GM19468 (cell line): ENCODE results near the gene KCNIP1.

ENCODE experiments used
- ATAC-seq: cut with Tn5 transposase; IDR thresholded peaks from one replicate; pipeline ENCODE4 v1.9.1; 2021; ENCODE audit warnings: mild to moderate bottlenecking, moderate library complexity, moderate number of reproducible peaks; ENCODE audit not compliant: unreplicated experiment; ENCODE audit errors: extremely low read depth

KCNIP1 gene

DNA sequence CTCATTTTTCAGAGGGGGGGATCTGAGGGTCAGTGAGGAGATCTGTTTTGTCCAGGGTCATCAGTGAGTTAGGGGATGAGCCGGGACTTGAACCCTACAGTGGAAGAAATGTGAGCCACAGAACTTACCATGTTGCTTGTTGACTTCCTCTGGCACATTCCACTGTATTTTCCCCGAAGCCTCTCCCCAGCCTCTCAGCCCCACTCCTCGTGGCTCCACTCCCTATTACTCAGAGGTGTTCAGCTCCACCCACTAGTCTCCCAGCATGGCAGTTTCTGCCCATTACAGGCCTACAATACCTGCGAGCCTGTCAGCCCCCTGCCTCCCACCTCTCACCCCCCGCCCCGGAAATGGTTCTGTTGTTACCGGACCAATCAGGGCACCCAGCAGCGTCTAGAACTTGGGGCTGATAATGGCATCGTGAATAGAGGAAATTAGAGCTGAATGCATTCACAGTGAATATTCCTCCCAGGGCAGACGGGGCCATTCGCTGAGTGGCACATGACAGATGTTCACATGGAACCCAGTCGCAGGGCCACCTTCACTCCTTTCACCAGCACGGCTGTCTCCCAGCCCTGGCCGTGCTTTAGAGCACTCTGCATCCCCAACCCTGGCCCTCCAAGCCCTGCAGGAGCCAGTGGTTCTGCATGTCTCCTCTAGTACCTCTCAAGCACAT is 81.6 kb downstream of the KCNIP1 start:
- no peak for ATAC-seq

DNA sequence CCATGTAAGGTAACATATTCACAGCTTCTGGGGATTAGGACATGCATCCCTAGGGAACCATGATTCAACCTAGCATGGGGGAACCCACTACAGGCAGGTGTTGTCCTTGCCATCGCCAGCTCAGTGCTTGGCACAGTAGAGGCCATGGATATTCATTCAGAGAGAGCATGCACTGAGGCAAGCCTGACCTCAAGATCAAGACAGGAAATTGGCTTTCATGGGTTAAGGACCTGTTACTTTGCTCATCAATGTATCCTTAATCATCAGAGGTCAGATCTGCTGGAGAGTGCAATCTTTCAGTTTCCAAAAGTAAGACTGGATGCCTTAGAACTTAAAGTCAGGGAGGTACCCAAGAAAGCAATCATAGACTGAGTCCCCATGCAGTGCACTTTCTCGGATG is 84.0 kb downstream of the KCNIP1 start:
- ATAC-seq, result no peak

DNA sequence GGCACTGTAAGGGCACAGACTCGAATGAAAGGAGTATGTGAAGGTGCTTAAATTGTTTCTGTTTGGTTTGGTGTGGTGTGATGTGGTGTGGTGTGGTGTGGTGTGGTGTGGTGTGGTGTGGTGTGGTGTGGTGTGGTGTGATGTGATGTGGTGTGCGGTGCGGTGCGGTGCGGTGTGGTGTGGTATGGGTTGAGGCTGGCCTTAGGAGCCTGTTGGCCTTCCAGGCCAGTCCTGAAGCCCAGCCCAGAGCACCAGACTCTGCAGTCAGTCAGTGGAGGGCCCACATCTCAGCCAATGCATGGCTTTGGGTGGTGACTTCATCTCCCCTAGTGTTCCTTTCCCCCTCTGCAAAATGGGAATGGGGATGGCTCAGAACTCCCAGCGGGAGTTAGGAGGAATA is 85.8 kb downstream of the KCNIP1 start:
- ATAC-seq, result no peak

DNA sequence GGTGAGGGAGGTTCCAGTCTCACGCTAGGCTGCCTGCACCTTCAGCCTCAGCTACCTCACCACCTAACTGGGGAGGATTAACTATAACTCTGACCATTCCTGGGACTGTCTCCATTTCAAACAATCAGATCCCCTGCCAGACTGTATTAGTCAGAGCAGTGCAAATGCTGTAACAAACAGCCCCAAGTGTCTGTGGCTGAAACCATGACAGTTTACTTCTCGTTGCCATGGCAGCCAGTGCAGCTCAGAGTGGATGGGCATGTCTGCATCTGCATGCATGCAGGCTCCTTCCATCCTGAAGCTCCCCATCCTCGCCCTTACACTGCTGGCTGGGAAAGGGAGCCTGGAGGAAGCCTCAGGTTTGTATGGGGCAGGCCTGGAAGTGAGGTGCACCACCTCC is 86.7 kb downstream of the KCNIP1 start:
- no peak for ATAC-seq

DNA sequence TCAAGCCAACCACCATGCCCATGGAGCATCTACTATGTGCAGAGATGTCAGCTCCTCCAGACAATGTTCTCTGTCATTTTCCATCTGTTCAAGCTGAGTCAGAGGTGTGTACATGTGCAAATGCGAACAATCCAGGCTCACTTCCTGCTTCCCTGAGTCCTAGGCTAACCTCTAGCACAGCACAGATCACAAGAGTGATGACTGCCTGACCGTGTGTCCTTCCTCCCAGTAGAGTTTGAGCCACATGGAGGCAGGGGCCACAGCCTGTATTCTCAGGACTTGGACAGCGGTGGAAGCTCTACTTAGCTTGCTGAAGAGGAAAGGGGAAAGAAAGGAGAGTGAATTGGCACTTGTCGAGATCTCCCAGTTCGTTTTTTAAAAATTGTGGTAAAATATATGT is 87.2 kb downstream of the KCNIP1 start:
- no peak for ATAC-seq

DNA sequence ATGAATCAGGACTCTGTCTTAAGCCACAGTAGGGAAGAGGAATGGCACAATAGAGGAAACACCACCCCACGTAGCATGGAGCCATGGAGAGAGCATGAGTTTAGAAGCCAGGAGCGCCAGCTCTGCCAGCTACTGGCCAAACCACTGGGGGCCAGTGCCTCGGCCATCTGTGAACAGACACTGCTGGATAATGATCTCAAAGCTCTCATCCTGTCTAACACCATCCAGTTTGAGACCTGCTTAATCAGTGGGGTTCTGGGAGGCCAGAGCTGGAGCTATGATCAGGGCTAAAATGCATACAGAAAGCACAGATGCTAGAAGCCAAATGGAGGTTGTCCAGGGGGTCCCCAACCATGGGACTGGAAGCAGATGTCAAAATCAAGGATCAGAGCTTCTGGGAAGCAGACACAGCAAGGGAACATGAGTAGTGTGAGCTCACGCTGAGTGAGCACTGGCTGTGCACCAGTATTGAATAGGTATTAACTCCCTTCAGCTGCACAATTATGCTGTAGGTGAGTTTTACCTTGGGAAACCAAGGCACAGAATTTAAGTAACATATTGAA is 92.7 kb downstream of the KCNIP1 start:
- no peak for ATAC-seq

DNA sequence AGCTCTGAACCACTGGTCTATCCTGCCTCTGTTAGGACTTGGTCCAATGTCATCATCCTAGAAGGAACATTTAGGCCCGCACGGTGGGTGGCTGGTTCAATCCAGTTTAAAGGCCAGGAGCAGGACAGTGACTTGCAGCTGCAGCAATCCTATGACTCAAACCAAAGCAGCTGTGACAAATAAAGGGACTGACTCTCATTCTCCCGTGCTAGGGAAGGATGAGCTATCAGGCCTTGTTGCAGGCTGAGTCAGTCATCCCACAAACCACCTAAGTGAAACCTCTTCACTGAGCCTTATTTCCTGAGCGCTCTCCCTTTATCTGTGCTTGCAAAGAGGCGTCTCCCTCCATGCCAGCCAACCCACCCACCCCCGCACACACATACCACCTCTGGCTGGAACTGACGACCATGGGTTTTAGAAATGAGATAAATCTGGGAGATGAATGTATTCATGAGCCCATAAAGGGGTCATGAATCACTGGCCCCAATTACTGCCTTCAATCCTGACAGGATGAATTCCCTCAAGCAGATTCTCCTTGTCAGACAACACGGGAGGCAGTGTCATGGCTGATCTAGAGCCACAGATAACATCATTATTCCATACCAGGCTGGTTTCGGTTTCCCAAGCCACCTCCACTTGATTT is 93.4 kb downstream of the KCNIP1 start:
- ATAC-seq, result no peak

DNA sequence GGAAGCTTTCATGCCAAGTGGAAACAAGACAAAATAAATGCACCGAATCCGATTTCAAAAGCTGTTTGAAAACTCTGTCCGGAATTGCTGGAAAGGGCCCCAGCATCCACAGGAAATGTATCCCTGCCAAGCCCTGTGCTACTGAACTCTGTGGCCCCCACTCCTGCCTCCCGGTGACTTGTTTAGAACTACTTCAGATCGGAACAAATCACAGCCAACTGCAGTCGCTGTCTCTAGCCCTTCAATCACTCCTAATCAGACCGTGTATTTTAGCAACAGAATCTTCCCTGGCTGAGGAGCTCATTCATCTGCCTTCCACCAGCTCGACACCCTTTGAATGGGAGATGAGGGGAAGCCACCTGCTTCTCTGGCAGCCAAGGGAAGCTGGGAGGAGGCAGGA is 94.1 kb downstream of the KCNIP1 start:
- ATAC-seq, result no peak

DNA sequence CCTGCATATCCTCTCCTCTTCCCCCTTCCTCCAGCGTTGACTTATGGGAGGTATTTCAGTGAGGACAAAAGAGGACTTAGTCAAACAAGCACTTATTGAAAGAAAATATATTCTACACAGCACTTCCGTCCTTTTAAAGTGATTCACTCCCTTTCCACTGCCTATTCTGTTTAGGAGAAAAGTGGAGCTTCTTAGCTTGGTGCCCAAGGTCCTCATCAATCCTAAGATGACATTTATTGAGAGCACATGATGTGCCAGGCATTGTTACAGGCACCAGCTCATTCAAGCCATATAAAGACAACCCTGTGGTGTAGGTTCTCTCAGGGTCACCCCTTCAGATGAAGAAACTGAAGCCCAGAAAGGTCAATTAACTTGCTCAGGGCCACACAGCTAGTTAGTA is 95.9 kb downstream of the KCNIP1 start:
- no peak for ATAC-seq

DNA sequence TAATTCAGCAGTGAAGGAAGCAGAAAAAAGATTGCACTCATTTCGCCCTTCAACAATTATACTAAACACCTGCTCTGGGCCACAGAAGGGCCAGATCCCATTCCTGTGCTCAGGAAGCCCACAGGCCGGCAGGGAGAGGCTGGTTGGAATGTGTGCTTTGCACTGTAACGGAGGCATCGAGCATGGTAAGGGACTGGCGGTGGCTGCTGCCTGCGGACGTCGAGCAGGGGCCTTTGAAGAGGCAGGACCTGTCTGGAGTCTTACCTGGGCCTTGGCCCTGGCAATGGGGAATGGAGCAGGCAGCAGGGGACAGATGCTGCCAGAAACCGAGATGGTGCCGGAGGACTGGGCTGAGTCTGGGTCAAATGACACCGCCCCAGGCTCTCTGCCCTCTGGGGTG is 97.8 kb downstream of the KCNIP1 start:
- ATAC-seq, result no peak

DNA sequence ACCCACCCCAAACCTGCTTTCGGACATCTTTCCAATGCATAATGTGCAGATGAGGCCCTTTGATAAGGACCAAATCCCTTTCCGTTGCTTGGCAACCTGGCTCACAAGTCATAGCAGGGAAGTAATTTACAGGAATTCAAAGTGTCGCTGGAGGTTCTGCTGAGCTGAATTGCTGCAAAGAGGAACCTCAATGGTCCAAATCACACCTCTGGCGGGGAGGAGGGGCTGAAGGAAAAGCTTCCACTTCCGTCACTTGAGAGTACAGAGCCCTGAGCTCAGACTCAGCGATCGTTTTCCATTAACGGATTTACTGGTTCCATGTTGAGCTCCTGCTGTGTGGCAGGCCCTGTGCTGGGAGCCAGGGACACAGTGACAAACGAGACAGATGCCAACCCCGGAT is 99.3 kb downstream of the KCNIP1 start:
- no peak for ATAC-seq

DNA sequence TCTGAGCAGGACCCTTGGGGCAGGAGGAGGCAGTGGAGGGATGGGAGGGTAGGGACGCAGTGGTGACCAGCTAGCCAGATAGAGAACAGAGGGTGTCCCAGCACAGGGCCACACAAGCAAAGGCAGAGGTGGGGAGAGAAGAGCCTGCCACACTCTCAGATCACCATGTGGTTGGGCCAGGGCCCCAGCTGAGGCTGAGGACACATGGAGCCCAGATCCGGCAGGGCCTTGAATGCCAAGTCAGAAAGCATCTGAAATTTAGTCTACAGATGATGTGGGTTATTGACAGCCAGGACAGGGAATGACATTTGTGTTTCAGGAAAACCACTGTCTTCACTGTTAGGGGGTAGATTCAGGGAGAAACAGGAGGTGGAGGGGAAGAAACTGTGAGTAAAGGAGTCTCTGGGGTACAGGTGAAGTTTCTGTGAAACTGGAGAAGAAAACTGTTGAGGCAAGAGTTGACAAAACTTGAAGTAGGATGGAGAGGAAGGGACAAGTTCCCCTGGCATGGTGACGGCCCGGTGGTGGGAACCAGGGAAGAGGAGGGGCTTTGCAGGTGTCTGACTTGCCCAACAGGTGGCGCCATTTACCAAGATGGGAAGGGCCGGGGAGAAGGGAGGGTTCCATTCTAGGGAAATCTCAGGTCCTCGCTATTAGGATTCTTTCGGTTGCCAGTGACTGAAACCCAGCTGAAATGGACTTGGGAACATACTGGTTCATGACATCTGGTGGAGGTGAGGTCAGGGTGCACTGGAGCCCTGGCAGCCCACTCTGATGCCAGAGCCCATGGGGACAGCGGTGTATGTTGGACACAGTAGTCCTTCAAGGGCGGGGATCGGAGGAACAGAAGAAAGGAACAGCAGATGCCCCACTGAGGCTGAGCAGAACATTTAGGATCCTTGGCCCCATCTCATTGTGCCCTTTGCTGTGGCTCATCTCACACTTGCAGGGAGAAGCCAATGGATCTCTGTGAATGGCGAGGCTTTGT is 100.1 kb downstream of the KCNIP1 start:
- no peak for ATAC-seq

DNA sequence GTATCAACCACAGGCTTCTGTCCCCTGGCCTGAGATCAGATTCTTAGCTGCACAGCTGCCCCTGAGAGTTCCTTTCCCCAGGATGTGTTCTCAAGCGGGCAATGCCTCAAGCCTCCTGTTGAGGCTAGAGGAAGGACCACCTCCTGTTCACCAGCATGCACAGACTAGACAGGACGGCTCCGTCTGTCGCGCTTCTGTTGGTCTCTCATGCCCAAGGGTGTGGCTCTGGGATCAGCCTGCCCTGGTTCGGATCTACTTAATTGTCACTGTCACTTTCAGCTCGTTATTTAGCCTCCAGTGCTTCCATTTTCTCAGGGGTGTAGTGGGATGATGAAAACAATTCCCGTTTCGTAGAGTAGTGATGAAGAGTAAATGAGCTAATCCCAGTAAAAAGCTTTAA is 103.1 kb downstream of the KCNIP1 start:
- ATAC-seq, result no peak

DNA sequence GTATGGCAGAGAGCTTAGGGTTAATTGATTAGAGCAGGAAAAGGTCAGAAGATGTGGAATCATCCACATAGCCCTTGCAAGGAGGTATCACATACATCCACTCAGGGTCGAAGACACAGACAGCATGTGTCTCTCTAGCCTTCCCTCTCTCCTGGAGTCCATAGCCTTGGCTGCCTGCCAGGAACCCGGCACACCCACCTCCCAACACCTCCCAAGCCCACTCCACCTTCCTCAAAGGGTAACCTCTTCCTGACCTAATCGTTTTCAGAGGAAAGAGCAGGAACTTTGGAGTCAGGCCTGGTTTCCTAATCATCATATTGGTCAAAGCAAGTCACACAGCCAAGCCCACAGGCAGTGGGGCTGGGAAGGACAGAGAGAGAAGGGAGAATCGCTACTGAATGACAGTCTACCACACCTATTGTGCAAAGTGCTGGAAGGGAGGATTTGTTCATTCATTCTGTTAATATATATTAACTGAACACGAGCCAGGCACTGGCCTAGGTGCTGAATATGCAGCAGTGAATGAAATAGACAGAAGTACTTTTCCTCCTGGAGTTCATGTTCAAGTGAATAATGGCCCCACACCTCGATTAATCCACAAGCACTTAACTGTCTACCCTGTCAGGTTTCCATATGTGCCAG is 107.8 kb downstream of the KCNIP1 start:
- no peak for ATAC-seq

DNA sequence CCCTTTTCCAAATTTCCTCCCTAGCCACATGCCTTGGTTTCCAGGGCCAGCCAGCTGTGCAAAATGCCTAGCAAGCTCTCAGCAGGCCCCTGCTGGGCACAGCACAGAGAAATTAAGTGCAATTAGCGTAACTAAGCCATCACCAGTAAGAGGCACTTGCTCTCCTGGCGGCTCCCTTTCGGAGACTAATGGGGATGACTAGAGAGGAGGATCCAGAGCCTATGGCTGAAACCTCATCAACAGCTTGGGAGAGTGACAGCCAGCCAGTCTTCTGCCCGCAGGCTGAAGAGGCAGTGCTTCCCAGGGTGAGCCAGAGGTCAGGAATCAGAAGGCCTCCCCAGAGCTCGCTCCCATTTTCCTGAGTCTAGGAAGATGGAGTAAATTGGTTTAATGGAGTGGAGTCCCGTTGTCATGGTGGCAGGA is 108.4 kb downstream of the KCNIP1 start:
- no peak for ATAC-seq

DNA sequence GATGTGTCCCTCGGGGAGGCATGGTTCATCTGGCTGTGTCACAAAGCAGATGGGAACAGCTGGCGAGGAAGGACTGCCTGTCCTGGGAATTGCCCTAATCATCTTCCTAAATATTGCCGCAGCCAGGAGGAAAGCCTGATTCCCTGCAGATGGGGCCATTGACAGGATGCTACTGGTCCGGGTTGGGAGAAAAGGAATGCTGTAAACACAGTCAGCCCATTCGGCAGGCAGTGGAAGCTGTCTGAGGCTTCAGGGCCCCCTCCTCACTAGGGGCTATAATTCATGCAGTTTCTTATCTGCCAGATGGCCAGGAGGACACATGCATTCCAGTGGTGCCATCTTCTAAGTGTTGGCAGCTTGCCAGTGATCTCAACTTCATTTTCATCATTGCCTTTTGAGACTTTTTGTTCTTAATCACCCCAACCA is 110.3 kb downstream of the KCNIP1 start:
- ATAC-seq, result no peak

DNA sequence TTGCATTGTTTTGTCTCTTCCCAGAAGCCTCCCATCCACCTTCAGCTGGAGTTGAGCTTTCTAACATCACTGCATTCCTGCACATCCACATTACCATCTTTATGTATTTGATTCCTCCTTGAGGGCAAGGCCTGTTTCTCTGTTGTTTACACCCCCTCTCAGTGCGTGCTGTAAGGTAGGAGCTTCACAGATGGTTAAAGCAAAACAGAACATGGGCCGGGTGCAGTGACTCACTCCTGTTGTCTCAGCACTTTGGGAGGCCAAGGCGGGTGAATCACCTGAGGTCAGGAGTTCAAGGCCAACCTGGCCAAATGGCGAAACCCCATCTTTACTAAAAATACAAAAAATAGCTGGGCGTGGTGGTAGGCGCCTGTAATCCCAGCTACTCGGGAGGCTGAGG is 110.9 kb downstream of the KCNIP1 start:
- ATAC-seq, result no peak

DNA sequence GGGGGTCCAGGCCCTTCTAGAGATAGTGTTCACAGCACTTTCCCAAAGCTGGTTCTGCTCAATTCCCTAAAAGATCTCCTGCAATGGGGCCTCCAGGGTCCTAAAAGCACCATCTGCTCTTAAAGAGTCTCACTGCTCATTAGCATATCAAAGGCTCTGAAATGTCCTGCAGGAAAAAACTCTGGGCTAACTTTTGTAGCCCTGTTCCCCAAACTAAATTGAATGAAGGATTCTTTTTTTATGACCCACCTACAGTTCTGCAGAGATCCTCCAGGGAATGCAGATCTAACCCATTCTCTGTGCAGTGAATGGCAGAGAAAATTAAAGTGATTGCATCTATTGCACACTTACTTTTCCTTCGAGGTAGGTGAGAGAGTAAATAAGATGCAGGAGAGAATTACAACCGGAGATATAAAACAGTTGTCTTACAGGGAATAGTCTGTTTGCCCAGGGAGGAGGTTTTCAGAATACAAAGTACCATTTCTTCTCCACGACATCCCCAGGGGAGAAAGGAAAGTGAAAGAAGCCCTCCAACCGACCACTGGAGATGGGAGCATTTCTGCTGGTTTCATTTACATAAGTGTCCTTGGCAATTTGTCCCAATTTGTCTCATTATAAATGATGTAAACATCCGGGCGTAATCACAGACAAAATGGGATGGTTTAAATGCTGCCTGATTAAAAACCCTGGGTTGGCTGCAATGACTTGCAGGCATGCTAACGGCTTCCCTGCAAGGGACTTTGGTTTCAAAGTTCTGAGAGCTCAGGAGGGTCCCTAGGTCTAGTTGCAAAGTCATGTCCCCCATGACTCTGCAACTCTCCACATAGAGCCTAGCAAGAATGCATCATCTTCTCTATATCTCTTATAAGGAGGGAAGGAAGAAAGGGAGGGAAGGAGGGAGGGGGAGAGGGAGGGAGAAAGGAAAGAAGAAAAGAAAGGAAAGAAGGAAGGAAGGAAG is 114.0 kb downstream of the KCNIP1 start:
- no peak for ATAC-seq

DNA sequence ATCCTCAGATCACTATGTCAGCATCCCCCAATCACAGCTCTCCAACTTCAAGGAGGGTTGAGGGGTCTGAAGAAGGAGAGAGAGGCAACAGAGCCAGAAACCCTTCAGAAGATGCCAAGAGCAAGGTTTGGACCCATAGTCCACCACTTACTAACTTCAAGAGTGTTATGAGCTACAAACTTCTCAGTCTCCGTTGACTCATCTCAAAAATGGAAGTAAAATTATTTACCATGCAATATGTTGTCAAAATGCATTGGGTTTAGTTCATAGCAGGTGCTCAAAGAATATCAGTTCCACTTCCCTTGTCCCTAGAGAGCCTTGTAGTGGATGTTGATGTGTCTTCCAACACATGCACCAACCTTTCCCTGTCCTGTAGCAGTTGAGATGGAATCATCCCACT is 116.0 kb downstream of the KCNIP1 start:
- peak; percentile 22 for ATAC-seq
